8988T (cell line): ENCODE results near the gene CD24.

ENCODE experiments used
- DNase-seq: peaks from one replicate; pipeline ENCODE4 v3.0.0; 2011

The CD24 gene

GRCh38 chr6:106967936-106968555 lies 6.5 kb downstream of the CD24 start:
- DNase-seq, result no peak

GRCh38 chr6:106966671-106967640 lies 7.6 kb downstream of the CD24 start:
- no peak for DNase-seq

GRCh38 chr6:106966229-106966628 lies 8.3 kb downstream of the CD24 start:
- DNase-seq, result no peak

- DNase-seq, result no peak
Observed at GRCh38 chr6:106964954-106965353, 9.6 kb downstream of the CD24 start.

- no peak for DNase-seq
Observed at GRCh38 chr6:106964099-106964498, 10.4 kb downstream of the CD24 start.

DNA sequence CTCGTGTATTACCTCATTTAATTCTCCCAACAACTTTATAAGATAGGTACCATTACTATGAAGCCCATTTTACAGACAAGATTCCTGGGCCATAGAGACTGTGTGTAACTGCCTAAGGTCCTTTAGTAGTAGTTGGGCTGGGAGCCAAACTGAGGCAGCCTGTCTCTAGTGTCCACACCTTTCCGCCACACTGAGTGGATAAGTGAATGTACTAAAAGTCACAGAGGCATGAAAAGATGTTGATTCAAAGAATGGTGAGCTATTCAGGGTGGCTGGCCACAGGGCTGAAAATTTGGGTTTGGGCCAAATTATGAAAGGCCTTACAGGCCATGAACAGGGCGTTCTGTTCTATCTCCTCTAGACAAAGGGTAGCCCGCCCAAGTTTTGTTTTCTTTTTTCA lies 11.0 kb downstream of the CD24 start:
- no peak for DNase-seq

GRCh38 chr6:106961801-106962200 lies 12.7 kb downstream of the CD24 start:
- DNase-seq, result no peak

DNA sequence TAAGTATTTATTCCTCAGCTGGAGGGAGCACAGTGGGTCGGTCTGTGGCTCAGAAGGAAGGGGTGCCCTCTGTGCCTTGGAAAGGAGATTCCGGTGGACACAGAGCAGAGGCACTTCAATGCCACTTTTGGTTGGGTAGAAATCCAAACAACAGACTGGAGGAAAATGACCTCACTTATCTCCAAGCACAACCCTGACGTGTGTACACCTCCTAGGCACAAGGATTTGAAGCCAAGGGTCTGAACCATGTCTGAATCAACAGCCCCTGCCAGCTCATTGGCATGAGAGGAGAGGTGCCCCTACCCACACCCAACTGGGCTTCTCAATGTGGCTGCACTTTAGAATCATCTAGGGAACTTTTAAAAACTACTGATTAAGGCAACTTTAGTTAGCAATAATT lies 13.4 kb downstream of the CD24 start:
- DNase-seq, result no peak

DNA sequence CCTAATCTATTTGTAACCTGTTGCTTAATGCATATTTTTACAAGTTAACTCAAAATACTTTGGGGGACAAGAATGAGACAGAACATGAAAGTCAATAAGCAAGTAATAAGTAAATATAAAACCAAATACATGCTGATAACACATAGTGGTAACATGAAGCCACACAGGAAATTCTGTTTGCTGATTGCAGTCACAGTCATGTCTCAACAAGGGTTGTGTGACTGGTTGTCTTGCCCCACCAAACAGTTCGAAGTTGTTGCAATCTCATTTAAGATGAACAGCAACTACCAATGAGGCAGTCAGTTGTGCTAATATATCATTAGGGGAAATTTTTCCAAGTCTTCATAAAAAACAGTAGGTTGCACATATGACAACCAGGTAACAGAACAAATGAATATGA lies 14.5 kb downstream of the CD24 start:
- no peak for DNase-seq

GRCh38 chr6:106939848-106940247 lies 34.7 kb downstream of the CD24 start:
- DNase-seq, result no peak

- DNase-seq, result no peak
Observed at GRCh38 chr6:106939208-106939607, 35.3 kb downstream of the CD24 start.

- DNase-seq, result no peak
Observed at GRCh38 chr6:106927531-106928398, 46.8 kb downstream of the CD24 start.

- no peak for DNase-seq
Observed at GRCh38 chr6:106925948-106926347, 48.6 kb downstream of the CD24 start.

DNA sequence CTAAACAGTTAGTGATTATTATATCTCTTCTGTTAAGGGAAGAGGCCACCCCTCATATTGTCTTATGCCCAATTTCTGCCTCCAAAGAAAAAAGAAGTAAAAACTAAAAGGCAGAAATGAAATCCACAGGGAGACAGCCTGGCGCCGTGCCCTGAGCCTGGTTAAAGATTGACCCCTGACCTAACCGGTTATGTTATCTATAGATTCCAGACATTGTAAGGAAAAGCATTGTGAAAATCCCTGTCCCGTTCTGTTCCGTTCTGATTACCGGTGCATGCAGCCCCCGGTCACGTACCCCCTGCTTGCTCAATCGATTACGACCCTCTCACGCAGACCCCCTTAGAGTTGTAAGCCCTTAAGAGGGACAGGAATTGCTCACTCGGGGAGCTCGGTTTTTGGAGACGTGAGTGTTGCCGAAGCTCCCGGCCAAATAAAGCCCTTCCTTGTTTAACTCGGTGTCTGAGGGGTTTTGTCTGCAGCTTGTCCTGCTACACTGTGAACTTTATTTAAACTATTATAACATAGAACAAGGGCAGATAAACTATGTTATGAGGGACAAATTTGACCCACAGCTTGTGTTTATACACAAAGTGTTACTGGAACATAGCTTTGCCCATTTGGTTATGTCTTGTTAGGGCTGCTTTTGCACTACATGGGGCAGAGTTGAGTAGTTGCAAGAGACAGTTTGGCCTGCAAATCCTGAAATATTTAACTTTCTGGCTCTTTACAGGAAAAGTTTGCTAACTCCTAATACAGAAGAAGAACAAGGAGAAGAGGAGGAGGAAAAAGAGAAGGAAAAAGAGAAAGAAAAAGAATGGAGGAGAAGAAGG lies 49.6 kb downstream of the CD24 start:
- no peak for DNase-seq

- no peak for DNase-seq
Observed at GRCh38 chr6:106922626-106923025, 51.9 kb downstream of the CD24 start.
